OCI-LY3 (cell line): ENCODE measurements around the gene TBC1D22B.

Experiments
- H2AFZ ChIP-seq: fragments of 200-600, 300-600 bp; shearing (Covaris generic); 2 replicates; pipeline ENCODE4 v1.6.0; 2014; ENCODE audit warnings: antibody characterized with exemption, low read depth, low read length
- H3K27ac ChIP-seq: fragments of 200-600, 300-600 bp; sonication (generic); 2 replicates; pipeline ENCODE4 v1.5.1; 2014; ENCODE audit warnings: mild to moderate bottlenecking, low read length, moderate library complexity, mixed read lengths
- H3K27me3 ChIP-seq: fragments of 200-600, 300-600 bp; sonication (generic); 2 replicates; pipeline ENCODE4 v1.6.1; 2014; ENCODE audit warnings: low read depth, low read length, mixed read lengths
- H3K36me3 ChIP-seq: fragments of 200-600, 300-600 bp; sonication (generic); replicated peaks from 2 replicates; pipeline ENCODE3; 2014; ENCODE audit warnings: low read depth, low read length, mixed read lengths
- H3K4me1 ChIP-seq: fragments of 300-600, 200-600 bp; sonication (generic); 2 replicates; pipeline ENCODE4 v1.6.1; 2014; ENCODE audit warnings: low read length, mixed read lengths
- H3K4me2 ChIP-seq: fragments of 200-600, 300-600 bp; sonication (generic); 2 replicates; pipeline ENCODE4 v1.6.1; 2014; ENCODE audit warnings: low read length, mixed read lengths
- H3K4me3 ChIP-seq: fragments of 300-600, 200-600 bp; sonication (generic); 2 replicates; pipeline ENCODE4 v1.5.1; 2014; ENCODE audit warnings: antibody characterized with exemption, mild to moderate bottlenecking, low read length, moderate library complexity
- H3K79me2 ChIP-seq: fragments of 300-600, 200-600 bp; shearing (Covaris generic); 2 replicates; pipeline ENCODE4 v1.6.1; 2014; ENCODE audit warnings: mild to moderate bottlenecking, low read length, mixed read lengths
- H3K9ac ChIP-seq: fragments of 300-600, 200-600 bp; shearing (Covaris generic); 2 replicates; pipeline ENCODE4 v1.6.0; 2014; ENCODE audit warnings: mild to moderate bottlenecking, low read length, moderate library complexity
- H3K9me3 ChIP-seq: fragments of 200-600, 300-600 bp; shearing (Covaris generic); 2 replicates; pipeline ENCODE4 v1.6.1; 2014; ENCODE audit warnings: low read length, mixed read lengths; ENCODE audit not compliant: insufficient read depth
- H4K20me1 ChIP-seq: fragments of 200-600, 300-600 bp; sonication (generic); 2 replicates; pipeline ENCODE4 v1.6.1; 2016; ENCODE audit warnings: low read length, mixed read lengths; ENCODE audit not compliant: insufficient read depth
- CTCF ChIP-seq: fragments of 200-600, 300-600 bp; sonication (generic); IDR thresholded peaks from 2 replicates; pipeline ENCODE4 v1.5.1; 2014; ENCODE audit warnings: antibody characterized with exemption, low read length, low read depth
- EZH2phosphoT487 ChIP-seq: fragments of 200-600 bp; shearing (Covaris generic); IDR thresholded peaks from 2 replicates; pipeline ENCODE4 v1.6.1; 2018; ENCODE audit warnings: antibody characterized with exemption, mixed run types, low read depth

TBC1D22B gene

GRCh38 chr6:37225350-37226169 lies 32.0 kb upstream of the TBC1D22B start:
- Histone ChIP-seq H3K79me2 (no peaks in the 10 kb centered on the region), H2AFZ (no peak overlapping the region), H3K9ac (no peak overlapping the region), H3K36me3 (no peaks in the 10 kb centered on the region), H3K27ac (no peak overlapping the region), H3K4me3 (no peak overlapping the region), H3K4me1 (peaks cover 12% of the 10 kb centered on the region), H4K20me1 (no peaks in the 10 kb centered on the region), H3K4me2 (no peak overlapping the region), H3K9me3 (no peaks in the 10 kb centered on the region), H3K27me3 (no peaks in the 10 kb centered on the region)
- TF ChIP-seq CTCF (no peak), EZH2phosphoT487 (no peak)

- no peak overlapping the region for H2AFZ ChIP-seq
- no peaks in the 10 kb centered on the region for H3K79me2 ChIP-seq
- no peak overlapping the region for H3K9ac ChIP-seq
- H3K9me3 ChIP-seq = no peaks in the 10 kb centered on the region
- H4K20me1 ChIP-seq = no peaks in the 10 kb centered on the region
- no peaks in the 10 kb centered on the region for H3K36me3 ChIP-seq
- TF ChIP-seq EZH2phosphoT487 (no peak), CTCF (no peak)
- H3K4me1 ChIP-seq = no peaks in the 10 kb centered on the region
- H3K4me2 ChIP-seq = no peak overlapping the region
- no peak overlapping the region for H3K4me3 ChIP-seq
- peaks cover 12% of the 10 kb centered on the region; the same call in 1 of the 2 replicates for H3K27me3 ChIP-seq
- no peak overlapping the region for H3K27ac ChIP-seq
These were observed 27.5 kb upstream of the TBC1D22B start for GRCh38 chr6:37230104-37230503.

GRCh38 chr6:37232430-37233017 lies 25.0 kb upstream of the TBC1D22B start:
- H3K36me3 ChIP-seq = no peaks in the 10 kb centered on the region
- no peak overlapping the region for H3K4me2 ChIP-seq
- TF ChIP-seq EZH2phosphoT487 (no peak), CTCF (no peak)
- H3K27me3 ChIP-seq = peaks cover 12% of the 10 kb centered on the region; the same call in 1 of the 2 replicates
- H3K27ac ChIP-seq = no peak overlapping the region
- no peaks in the 10 kb centered on the region for H4K20me1 ChIP-seq
- no peak overlapping the region for H3K9ac ChIP-seq
- no peaks in the 10 kb centered on the region for H3K79me2 ChIP-seq
- no peaks in the 10 kb centered on the region for H3K9me3 ChIP-seq
- no peak overlapping the region for H2AFZ ChIP-seq
- H3K4me1 ChIP-seq = no peaks in the 10 kb centered on the region
- no peak overlapping the region for H3K4me3 ChIP-seq

- H3K27me3 ChIP-seq = peaks cover 12% of the 10 kb centered on the region; the same call in 1 of the 2 replicates
- no peak overlapping the region for H2AFZ ChIP-seq
- H3K9me3 ChIP-seq = no peaks in the 10 kb centered on the region
- H3K4me2 ChIP-seq = no peak overlapping the region
- H3K9ac ChIP-seq = no peak overlapping the region
- no peak overlapping the region for H3K4me3 ChIP-seq
- H4K20me1 ChIP-seq = no peaks in the 10 kb centered on the region
- TF ChIP-seq EZH2phosphoT487 (no peak), CTCF (no peak)
- no peaks in the 10 kb centered on the region for H3K36me3 ChIP-seq
- no peaks in the 10 kb centered on the region for H3K4me1 ChIP-seq
- H3K79me2 ChIP-seq = no peaks in the 10 kb centered on the region
- no peak overlapping the region for H3K27ac ChIP-seq
These were observed 24.0 kb upstream of the TBC1D22B start for GRCh38 chr6:37233541-37233940.
